Muscle layer of colon (tissue), 2 donors: Measurements from ENCODE around the gene FAM124B.

Experiments used
- H3K27ac ChIP-seq: one replicate; pipeline ENCODE4 v1.7.0; 2013; ENCODE audit warnings: low read depth, mild to moderate bottlenecking, low read length, moderate library complexity
- H3K27me3 ChIP-seq, 2 donors: one replicate each; pipeline ENCODE4 v1.7.0; 2013; ENCODE audit warnings: low read length in 2 of 2, mild to moderate bottlenecking in 2 of 2; ENCODE audit not compliant: insufficient read depth in 2 of 2, control insufficient read depth in 1 of 2
- H3K36me3 ChIP-seq: one replicate; pipeline ENCODE4 v1.7.0; 2013; ENCODE audit warnings: mild to moderate bottlenecking, low read length; ENCODE audit not compliant: insufficient read depth
- H3K4me1 ChIP-seq: one replicate; pipeline ENCODE4 v1.7.0; 2013; ENCODE audit warnings: mild to moderate bottlenecking, low read length; ENCODE audit not compliant: insufficient read depth
- H3K4me3 ChIP-seq, 2 donors: one replicate each; pipeline ENCODE4 v1.7.0; 2013; ENCODE audit warnings: low read length in 2 of 2, low read depth in 1 of 2, mild to moderate bottlenecking in 1 of 2, moderate library complexity in 1 of 2
- H3K9ac ChIP-seq: one replicate; pipeline ENCODE4 v1.7.0; 2013; ENCODE audit warnings: low read length
- H3K9me3 ChIP-seq: one replicate; pipeline ENCODE4 v1.7.0; 2013; ENCODE audit warnings: mild to moderate bottlenecking, low read length
- donor health status: abdominal sarcoma.
- donor health status: Adenocarcinoma of cecum.

The FAM124B gene

DNA sequence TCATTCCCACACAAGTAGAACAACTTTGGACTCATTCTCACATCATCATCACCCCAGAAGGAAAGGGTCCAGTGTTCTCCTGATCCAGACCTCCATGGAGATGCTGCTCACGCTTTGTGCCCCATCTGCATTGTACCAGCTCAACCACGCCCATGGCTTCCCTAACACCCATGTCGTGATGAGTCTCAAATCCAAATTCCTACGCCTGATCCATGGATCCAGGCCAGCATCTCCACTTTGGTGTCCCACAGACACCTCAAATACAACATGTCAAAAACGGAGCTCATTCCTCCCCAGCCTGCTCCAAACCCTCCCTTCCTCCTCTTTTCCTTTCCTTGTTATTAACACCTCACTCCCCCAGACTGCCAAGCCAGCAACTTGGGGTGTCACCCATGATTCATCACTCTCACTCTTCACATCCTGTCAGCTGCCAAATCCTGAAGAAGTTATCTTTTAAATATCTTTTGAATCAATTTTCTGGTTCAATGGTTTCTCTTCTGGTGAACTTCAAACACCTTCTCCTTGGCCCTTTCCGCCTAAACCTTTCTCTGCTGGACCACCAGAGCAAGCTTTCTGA lies 30.2 kb upstream of the FAM124B start:
- H3K27me3 ChIP-seq: no peaks in the 10 kb centered on the region
- no peaks in the 10 kb centered on the region for H3K36me3 ChIP-seq
- H3K4me1 ChIP-seq: no peaks in the 10 kb centered on the region
- H3K4me3 ChIP-seq: no peak overlapping the region
- H3K9me3 ChIP-seq: no peaks in the 10 kb centered on the region
- H3K9ac ChIP-seq: no peak overlapping the region
- no peak overlapping the region for H3K27ac ChIP-seq

DNA sequence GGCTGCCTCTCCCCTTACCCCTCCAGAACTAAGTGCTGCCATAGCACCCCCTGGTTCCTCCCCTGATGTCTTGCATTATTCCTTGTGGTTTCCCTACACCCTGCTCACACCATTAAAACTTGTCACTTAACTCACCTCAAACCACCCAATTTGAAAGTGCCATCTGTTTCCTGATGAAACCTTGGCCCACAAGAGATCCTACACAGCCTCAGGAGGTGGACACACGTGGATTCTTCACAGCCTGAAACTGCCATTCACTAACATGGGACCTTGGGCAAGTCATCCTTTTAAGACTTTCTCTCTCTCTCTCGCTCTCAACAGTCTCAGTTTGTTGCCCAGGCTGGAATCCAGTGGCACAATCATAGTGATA lies 27.5 kb upstream of the FAM124B start:
- H3K9ac ChIP-seq: no peak overlapping the region
- no peaks in the 10 kb centered on the region for H3K4me1 ChIP-seq
- H3K27me3 ChIP-seq: no peaks in the 10 kb centered on the region
- no peak overlapping the region for H3K27ac ChIP-seq
- no peaks in the 10 kb centered on the region for H3K36me3 ChIP-seq
- H3K9me3 ChIP-seq: no peaks in the 10 kb centered on the region
- H3K4me3 ChIP-seq: no peak overlapping the region

DNA sequence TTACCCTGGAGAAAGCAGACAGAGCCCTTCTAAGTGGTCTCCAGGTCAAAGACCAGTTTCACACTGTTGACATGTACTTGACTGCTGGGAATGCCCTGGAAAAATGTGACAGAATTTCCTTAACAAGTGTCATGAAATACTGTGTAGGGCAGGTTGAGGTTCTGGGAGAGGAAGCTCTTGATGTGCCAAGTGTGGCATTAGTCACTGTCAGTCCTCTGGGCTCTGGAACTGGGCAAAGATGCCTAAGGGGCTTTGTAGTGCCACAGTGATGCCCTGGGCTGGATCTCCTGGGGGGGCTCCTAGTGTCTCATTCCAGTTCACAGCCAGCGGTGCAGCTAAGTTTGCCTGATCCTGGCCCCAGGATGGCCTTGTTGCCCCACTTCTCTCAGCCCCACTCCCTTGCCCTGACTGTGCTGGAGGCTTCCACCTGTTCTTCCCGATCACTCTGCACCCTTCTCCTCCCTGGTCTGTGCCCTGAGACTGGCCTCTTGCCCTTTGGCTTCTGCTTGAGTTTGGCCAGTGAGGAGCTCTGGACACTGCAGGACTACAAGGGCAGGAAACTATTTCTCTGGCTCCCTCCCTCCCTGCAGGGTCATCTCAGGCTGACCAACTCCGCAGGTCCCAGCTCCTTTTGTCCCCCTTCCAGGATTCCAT lies 27.0 kb upstream of the FAM124B start:
- no peaks in the 10 kb centered on the region for H3K9me3 ChIP-seq
- H3K27me3 ChIP-seq: no peaks in the 10 kb centered on the region
- no peaks in the 10 kb centered on the region for H3K36me3 ChIP-seq
- H3K27ac ChIP-seq: no peak overlapping the region
- H3K4me1 ChIP-seq: no peaks in the 10 kb centered on the region
- no peak overlapping the region for H3K9ac ChIP-seq
- no peak overlapping the region for H3K4me3 ChIP-seq

DNA sequence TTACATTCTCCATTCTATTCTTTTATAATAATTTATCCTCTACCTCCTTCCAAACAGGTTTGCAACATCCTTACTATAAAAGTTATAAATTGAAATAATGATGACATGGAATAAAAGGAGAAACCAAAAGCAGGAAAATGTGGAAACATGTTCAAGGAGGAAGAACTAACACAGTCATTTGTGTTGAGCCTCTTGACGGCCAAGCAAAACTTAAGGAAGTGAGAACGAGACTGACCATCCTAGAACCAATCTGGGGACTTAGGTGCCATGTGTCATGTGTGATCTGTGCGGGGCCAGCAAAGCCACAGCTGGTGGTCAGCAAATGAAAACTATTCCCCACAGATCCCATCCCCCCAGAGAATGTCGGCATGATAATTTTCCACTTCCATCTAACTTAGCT lies 25.6 kb upstream of the FAM124B start:
- no peaks in the 10 kb centered on the region for H3K36me3 ChIP-seq
- no peaks in the 10 kb centered on the region for H3K4me1 ChIP-seq
- H3K9me3 ChIP-seq: no peaks in the 10 kb centered on the region
- H3K27me3 ChIP-seq: no peaks in the 10 kb centered on the region
- no peak overlapping the region for H3K9ac ChIP-seq
- no peak overlapping the region for H3K4me3 ChIP-seq
- no peak overlapping the region for H3K27ac ChIP-seq

DNA sequence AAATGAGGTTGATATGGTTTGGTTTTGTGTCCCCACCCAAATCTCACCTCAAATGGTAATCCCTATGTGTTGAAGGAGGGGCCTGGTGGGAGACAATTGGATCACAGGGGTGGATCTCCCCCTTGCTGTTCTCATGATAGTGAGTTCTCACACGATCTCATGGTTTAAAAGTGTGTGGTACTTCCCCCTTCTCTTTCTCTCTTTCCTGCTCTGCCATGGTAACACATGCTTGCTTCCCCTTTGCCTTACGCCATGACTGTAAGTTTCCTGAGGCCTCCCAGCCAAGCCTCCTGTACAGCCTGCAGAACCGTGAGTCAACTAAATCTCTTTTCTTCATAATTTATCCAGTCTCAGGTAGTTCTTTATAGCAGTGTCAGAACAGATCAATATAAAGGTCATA lies 24.7 kb upstream of the FAM124B start:
- H3K4me1 ChIP-seq: no peaks in the 10 kb centered on the region
- no peak overlapping the region for H3K27ac ChIP-seq
- no peaks in the 10 kb centered on the region for H3K9me3 ChIP-seq
- no peaks in the 10 kb centered on the region for H3K27me3 ChIP-seq
- H3K36me3 ChIP-seq: no peaks in the 10 kb centered on the region
- no peak overlapping the region for H3K9ac ChIP-seq
- H3K4me3 ChIP-seq: no peak overlapping the region

DNA sequence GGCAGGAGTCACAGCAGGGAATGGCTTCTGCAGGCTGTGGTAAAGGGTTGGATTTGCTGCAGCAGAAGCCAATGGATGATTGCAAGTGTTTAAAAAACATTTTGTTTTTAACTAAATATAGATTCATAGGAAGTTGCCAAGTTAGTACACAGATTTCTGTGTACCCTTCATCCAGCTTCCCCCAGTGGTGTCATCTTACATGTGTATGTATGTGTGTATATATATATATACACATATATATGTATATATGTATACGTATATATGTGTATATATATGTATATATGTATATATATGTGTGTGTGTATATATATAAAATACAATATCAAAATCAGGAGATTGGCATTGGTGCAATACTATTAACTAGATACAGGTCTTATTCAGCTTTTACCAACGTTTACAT lies 19.2 kb upstream of the FAM124B start:
- Histone ChIP-seq H3K27me3 (no peaks in the 10 kb centered on the region), H3K4me3 (no peak overlapping the region), H3K9me3 (no peaks in the 10 kb centered on the region), H3K36me3 (no peaks in the 10 kb centered on the region), H3K4me1 (no peaks in the 10 kb centered on the region), H3K9ac (no peak overlapping the region), H3K27ac (no peak overlapping the region)

DNA sequence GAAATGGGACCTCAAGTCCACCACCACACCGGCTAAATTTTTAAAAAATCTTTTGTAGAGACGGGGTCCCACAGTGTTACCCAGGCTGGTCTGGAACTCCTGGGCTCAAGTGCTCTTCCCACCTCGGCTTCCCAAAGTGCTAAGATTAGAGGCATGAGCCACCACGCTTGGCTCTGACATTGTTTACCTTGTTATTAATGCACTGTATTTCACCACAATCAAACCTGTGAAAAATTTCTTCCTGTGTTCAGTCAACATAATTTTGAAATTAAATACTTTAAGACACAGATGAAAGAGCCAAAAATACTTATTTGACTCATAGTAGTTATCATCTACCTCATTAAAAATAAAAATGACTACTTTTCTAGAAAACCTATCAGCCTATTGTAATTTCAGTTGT lies 16.0 kb upstream of the FAM124B start:
- no peak overlapping the region for H3K27ac ChIP-seq
- no peaks in the 10 kb centered on the region for H3K9me3 ChIP-seq

DNA sequence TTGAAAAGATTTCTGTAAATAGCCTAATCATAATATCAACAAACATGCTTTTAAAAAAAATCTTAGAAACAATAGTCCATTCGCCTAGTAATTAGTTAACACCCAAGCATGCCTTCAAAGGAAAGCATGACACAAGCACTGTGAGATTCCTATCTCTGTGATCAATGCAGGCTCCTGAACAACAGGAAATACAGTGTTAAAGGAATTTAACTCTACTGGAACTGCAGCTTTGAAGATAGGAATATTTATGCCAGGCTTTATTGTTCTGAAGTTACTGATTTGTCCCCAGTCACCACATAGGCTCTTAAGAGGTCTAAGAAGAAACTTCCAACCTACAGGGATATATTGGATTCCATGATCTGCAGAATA lies 15.4 kb upstream of the FAM124B start:
- Histone ChIP-seq H3K27ac (no peak overlapping the region), H3K9ac (no peak overlapping the region), H3K27me3 (no peaks in the 10 kb centered on the region), H3K36me3 (no peaks in the 10 kb centered on the region), H3K4me3 (no peak overlapping the region), H3K4me1 (no peaks in the 10 kb centered on the region), H3K9me3 (no peaks in the 10 kb centered on the region)

More for the DNA sequence above, 16.0 kb upstream of the FAM124B start:
- Histone ChIP-seq H3K4me1 (no peaks in the 10 kb centered on the region), H3K36me3 (no peaks in the 10 kb centered on the region), H3K27me3 (no peaks in the 10 kb centered on the region), H3K9ac (no peak overlapping the region), H3K4me3 (no peak overlapping the region)

DNA sequence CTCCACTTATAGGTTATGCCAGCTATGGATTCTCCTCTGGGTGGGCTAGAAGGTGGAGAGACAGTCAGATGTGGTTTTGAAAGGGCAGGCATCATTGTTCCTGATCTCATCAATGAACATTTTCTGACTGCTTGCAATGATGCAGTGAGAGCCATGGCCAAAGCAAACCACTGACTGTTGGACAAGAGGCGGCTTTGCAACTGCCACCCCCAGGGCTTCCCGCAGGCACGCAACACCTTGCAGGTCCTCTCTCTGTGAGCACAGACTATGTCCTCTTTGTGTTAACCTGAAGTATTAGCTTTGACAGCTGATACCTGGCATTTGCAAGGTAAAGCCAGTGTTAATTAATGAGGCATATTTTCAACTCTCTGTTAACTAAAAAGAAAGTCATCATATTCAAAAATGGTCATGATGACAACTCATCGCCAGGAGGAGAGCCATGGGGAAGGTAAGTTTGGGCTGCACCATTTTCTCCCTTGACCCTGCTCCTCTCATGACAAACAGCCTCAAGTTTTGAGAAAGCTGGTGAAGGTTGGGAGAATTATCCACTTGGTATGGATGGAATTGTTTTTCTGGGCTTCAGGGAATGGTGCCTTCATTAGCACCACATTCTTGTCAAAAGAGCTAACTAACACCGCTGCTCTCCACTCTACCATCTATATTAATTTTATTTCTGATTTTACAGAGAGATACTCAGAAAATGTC lies 14.9 kb upstream of the FAM124B start:
- Histone ChIP-seq H3K4me3 (no peak overlapping the region), H3K27ac (no peak overlapping the region), H3K9me3 (no peaks in the 10 kb centered on the region)

DNA sequence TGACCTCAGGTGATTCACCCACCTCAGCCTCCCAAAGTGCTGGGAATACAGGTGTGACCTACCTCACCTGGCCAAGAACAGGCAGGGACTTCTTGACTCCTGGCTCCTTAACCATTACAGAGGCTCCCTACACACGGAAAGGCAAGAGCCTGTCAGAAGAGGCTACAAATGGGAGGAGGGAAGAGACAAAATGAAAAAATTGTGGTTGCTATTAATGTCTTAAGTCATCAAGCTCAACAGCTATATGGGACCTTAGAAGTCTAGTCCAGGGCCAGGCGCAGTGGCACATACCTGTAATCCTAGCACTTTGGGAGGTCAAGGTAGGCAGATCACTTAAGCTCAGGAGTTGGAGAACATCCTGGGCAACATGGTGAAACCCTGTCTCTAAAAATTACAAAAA lies 11.5 kb upstream of the FAM124B start:
- H3K4me3 ChIP-seq: no peak overlapping the region
- H3K9me3 ChIP-seq: no peaks in the 10 kb centered on the region
- no peaks in the 10 kb centered on the region for H3K27me3 ChIP-seq
- H3K9ac ChIP-seq: no peak overlapping the region
- H3K27ac ChIP-seq: no peak overlapping the region
- H3K4me1 ChIP-seq: no peaks in the 10 kb centered on the region
- no peaks in the 10 kb centered on the region for H3K36me3 ChIP-seq

More for the DNA sequence above, 14.9 kb upstream of the FAM124B start:
- H3K27me3 ChIP-seq: no peaks in the 10 kb centered on the region
- no peaks in the 10 kb centered on the region for H3K36me3 ChIP-seq
- H3K9ac ChIP-seq: no peak overlapping the region
- no peaks in the 10 kb centered on the region for H3K4me1 ChIP-seq

DNA sequence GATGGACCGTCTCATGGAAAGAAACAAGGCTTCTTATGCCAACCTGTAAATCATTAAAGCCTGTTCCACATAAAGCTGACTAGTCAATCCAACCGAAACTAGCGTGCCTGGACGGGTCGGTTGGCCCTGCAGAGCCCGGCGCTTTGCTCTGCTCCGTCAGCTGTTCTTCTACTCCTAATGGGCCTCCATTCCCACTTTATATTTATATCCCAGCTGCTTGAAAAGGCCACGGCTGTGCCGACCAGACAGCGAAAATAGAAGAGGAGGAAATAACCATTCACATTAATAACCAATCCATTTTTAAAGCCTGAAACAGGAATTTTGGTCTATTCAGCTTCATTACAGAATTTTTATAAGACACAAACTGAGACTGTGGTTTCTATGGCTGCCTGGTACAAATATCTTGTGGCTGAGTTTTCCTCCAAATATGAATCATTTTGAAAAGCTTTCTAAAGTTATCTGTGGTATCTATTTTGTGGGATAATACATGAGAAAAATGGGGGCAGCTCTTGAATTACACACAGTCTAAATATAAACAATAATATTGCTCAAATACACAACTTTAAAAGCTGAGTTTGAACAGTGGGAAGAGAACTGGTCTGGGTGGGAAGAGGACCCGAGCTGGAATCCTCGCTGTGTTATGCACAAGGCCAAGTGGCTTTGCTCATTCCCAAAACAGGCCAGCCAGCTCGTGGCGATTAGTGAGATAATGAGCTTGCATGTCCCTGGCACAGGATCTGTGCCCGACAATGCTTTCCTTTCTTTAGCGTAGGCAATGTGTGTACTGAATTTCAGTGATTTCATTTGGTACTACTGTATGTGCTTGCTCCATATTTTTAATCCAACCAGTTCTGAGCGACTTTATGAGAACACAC lies 10.5 kb upstream of the FAM124B start:
- H3K9me3 ChIP-seq: no peaks in the 10 kb centered on the region
- no peak overlapping the region for H3K4me3 ChIP-seq
- H3K36me3 ChIP-seq: no peaks in the 10 kb centered on the region
- no peak overlapping the region for H3K27ac ChIP-seq
- no peaks in the 10 kb centered on the region for H3K4me1 ChIP-seq
- no peak overlapping the region for H3K9ac ChIP-seq
- no peaks in the 10 kb centered on the region for H3K27me3 ChIP-seq
